ENCODE measurements around the gene PCCA.

DNA sequence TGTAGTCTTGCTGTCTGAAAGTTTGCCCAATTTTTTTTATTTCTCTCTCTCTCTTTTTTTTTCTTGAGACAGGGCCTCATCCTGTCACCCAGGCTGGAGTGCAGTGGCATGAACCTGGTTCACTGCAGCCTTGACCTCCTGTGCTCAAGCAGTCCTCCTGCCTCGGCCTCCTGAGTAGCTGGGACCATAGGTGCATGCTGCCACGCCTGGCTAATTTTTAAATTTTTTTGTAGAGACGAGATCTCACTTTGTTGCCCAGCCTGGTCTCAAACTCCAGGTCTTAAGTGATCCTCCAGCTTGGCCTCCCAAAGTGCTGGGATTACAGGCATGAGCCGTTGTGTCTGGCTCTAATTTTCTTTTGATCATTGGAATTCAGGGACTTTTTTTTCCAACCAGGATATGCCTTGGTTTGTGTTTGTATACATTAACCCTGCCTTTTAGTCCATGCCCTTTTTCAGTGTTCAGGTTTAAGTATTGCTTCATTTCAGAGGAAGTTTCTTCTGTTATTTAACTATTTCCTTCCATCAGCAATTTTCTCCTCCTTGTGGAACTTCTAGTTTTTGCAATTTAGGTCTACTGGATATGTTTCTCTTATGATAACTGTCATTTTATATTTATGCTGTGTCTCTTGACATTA lies 201.4 kb downstream of the PCCA start:
- TF ChIP-seq, protein P1, sequence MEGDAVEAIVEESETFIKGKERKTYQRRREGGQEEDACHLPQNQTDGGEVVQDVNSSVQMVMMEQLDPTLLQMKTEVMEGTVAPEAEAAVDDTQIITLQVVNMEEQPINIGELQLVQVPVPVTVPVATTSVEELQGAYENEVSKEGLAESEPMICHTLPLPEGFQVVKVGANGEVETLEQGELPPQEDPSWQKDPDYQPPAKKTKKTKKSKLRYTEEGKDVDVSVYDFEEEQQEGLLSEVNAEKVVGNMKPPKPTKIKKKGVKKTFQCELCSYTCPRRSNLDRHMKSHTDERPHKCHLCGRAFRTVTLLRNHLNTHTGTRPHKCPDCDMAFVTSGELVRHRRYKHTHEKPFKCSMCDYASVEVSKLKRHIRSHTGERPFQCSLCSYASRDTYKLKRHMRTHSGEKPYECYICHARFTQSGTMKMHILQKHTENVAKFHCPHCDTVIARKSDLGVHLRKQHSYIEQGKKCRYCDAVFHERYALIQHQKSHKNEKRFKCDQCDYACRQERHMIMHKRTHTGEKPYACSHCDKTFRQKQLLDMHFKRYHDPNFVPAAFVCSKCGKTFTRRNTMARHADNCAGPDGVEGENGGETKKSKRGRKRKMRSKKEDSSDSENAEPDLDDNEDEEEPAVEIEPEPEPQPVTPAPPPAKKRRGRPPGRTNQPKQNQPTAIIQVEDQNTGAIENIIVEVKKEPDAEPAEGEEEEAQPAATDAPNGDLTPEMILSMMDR (IDR thresholded peaks at IDR 0.05): no peak
- no peak for TF ChIP-seq EZH2 (IDR thresholded peaks at IDR 0.05; ENCODE audit: borderline replicate concordance, insufficient read depth, low read depth, low read length, poor library complexity, severe bottlenecking)
